GM21576 (cell line): ENCODE measurements around the gene XRCC3.

Source experiments
- ATAC-seq: cut with Tn5 transposase; IDR thresholded peaks from one replicate; pipeline ENCODE4 v1.9.1; 2021; ENCODE audit warnings: mild to moderate bottlenecking, moderate library complexity; ENCODE audit not compliant: unreplicated experiment

XRCC3 gene

DNA sequence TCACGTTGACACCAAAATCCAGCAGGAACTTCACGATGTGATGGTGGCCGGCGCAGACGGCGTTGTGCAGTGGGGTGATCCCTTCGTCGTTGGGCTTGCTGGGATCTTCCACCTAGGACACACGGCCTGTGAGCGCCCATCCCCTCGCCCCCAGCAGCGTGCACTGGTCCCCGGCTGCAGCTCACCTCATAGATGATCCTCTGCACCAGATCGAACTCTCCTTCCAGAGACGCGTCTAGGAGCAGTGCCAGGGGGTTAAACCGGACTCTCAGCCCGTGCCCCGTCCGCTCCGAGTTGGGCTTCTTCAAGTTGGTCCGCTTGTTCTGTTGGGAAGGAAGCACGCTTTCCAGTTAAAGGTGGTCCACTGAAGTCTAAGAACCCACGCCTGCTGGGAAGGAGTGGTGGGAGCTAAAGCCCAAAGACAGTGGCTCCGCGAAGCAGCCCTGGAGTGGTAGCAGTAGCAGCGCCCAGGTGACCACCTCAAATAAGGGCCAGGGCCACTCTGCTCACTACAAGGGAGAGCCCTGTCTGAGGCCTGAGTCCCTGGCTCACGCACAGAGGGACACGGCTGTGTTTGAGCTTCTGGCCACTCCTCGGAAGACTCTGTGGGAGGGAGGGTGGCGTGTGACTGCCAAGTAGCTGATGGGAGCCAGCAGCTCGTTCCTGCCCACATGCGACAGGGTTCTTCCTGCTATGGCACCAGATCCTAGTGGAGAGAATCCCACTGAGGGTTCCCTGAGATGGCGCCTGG is 23.6 kb upstream of the XRCC3 start:
- ATAC-seq, result no peak

DNA sequence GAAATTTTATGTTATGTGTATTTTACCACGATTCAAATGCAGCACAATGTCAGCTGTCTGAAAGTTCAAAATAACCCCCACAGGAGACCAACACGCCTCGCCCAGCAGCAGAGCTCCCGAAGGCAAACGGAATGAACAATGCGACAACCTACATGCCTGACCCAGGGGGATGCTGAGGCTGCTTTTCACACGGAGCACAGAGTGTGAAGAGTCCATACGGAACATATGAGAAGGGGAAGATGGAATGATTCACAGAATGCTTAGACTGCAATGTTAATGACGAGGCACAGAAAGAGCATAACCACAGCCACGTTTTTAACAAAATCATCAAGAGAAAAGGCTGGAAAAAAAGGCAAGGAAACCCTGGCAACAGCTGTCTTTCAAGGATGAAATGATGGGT is 22.9 kb upstream of the XRCC3 start:
- no peak for ATAC-seq

DNA sequence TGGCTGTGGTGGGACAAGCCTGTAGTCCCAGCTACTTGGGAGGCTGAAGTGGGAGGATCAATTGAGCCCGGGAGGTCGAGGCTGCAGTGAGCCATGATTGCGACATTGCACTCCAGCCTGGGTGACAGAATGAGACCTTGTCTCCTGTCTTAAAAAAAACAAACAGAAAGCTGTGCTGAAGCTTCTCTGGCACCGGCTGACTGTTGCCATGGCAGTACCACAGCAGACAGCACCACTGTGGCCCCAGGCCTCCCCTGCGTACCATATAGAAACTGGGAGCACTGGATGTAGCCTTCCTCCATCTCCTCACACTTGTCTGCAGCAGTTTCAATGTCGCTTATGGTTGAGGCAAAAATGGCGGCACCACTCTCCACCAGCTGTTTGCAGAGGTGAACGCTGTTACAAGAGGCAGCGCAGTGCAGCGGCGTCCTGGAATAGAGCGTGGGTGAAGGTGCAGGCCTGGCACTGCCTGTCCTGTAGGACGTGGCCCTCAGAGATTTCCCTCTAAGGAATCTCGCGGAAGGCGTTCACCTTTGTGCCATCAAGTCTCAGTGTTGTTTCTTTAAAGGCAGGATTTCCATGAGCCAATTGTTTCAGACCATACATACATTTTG is 22.3 kb upstream of the XRCC3 start:
- no peak for ATAC-seq

DNA sequence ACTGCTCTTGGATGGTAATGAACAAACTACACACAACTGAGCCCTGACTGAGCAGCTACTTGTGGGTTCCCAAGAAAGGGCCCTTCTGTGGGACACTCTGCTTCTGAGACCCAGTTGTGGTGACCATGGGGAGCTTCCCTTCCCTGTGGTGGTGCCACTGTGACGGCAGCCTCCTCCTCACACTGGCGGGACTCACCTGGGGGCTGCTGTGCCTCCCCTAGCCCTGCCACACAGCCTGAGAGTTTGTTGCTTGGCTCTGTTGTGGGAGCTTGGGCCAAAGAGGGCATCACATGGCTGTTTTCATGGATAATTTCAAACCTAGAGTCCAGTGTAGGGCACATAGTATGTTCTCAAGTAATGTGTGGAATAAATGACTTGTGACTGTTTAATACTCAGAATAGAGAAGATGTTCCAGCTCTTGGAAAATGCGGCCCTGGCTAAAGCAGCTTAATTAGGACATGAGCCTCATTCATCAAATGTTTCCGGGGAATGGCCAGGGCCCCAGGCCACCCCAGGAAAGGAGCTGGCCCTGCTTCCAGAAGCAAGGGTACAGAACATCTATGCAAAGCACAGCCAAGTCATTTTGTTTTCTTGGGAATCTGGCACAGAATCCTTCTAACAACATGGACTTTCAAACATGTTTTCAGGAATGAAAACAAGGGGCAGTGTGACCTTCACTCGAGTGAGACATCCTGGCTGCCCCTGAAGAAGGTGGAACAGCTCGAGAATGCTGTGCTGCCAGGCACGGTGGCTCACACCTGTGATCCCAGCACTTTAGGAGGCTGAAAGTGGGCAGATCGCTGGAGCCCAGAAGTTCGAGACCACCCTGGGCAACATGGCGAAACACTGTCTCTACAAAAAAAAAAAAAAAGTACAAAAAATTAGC is 21.5 kb upstream of the XRCC3 start:
- ATAC-seq, result no peak

DNA sequence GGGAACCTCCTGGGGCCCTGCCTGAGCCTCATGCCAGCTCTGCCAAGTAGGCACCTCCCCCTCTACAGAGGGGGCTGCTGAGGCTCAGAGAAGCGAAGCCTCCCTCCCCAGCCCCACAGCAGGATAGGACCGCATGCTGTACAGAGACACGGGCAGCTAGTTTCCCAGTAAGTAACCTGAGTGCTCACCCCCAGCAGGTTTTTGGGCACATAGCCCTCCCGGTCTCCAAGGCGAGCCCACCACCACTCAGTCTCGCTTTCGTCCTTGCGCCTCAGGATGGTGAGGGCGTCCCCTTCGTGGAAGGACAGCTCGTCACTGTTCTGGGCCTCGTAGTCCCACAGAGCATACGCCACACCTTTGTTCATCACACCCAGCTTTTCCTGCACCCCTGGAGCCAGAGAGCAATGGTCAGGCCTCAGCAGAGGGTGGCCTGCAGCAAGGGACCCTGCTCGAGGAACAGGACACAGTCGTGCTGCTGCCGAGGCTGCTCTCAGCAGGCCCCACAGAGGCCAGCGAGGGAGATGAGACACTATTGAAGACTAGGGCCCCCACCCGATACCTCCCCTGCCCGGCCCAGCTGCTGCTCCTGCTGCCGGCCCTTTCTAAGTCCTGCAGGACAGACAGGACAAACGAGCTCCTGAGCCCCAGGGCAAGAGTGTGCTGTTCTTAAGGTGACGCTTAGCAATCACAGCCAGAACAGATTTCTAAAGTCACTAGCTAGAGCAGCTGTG is 20.7 kb upstream of the XRCC3 start:
- no peak for ATAC-seq

DNA sequence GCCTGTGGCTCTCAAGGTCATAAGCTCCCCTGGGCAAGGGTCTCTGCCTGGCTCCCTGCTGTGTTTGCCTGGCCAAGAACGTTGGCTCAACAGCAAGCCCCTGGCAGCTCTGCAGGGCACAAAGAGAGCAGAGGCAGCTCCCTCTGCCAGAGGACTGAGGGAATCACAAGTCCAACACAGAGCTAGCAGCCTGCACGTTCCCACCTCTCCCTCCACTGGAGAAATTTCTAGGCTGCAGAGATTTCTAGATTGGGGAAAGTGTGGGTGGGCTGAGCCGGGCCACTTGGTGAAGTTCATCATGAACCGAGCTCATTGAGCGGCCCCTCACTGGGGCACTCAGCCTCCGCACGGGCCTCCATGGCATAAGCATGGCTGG is 20.2 kb upstream of the XRCC3 start:
- ATAC-seq, result no peak

DNA sequence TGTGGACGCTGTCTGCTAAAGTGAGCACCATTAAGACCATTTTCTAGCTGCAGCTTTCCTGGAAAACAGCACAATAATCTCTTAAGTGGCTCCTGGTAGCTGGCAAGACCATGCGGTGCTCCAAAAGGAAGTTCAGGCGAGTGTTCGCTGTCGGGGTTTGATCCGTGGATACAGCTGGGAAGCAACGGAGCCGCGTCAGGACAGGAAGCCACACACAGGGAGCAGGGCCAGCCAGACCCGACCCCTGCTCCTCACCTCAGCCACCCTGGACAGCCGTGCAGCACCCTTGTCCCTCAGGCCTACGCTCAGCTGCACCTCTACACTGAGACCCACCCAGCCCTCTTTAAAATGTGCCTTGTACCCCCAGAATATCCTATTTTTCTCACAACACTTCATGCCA is 19.8 kb upstream of the XRCC3 start:
- no peak for ATAC-seq

DNA sequence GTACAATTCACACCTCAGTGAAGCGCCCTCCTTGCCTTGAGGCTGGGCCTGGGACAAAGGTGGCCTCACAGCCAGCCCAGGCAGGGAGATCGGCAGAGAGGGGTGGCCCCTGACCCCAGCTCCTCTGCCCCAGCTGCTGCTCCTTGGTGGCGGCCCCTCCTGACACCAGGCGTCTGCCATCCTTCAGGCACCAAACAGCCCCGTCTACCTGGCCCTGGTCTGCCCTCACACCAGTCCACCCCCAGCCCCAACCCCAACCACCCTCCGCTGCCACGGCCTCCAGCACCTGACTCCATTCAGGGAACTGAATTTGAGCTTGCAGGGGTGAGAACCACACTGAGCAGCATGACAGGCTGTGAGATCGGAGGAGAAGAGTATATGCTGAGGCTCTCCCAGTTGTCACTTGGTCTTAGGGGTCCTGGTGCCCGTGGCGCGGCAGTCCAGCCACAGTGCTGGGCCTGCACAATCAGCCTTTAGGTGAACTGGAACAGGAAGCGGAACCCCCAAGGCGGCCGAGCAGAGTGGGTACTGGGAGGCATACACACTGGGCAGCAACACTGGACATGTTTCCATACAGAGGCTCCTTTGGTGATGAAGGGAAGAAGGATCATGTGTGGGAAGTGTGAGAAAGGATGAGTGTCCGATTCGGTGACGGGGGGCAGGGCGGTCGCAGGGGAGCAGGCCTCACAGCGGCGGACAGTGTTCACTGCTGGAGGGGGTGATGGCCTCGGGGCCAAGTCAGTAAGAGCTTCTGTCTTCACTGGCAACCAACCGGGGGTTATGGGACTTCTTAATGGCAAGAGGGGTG is 19.0 kb upstream of the XRCC3 start:
- no peak for ATAC-seq

DNA sequence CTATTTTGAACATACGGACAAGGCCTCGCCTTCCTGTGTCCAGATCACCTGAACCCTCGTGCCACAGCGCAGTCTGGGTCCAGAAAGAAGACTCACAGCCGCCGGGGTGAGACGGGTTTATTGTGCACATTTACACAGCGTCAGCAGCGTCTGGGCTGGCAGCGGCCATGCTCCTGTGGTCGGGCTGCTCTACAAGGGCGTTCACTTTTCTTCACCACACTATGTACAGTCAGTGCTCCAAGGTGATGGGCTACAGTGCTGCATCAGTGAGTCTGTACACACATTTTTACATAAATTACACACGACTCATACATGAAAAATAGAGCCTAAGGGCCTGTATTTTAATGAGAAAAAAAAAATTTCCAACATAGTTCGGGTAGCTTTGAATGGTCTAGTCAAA is 18.4 kb upstream of the XRCC3 start:
- ATAC-seq, result no peak

DNA sequence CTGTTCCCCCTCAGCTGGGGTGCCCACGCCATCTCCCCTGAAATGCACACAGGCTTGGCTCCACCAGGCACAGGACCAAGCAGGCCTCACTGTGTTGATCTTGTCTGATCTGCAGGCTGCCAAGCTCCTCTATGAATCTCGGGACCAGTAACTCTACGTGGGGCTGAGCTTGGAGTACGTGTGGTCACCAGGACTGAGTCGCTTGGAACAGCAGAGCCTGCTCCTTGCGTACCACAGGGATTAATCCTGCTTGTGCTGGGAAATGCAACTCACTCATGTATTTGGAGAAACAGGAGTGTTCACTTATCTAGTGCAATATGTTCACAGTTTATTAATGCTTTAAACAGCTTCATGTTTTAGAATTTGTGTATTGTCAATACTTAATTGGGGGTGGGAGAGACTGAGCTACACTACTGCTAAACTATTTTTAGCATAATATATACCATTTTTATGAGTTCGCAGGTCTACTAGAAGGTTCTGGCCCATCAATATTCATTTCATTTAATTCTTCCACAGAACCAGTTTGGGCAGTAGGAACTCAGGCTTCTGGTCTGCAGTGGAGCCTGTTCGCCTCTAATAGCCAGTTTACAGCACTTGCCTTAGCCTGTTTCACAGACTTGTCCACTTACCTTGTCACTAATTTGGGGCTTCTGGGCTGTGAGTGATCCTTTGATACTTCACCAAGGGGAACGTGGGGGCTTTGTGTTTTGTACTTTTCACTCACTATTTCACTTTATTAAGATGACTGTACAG is 17.8 kb upstream of the XRCC3 start:
- ATAC-seq, result no peak

DNA sequence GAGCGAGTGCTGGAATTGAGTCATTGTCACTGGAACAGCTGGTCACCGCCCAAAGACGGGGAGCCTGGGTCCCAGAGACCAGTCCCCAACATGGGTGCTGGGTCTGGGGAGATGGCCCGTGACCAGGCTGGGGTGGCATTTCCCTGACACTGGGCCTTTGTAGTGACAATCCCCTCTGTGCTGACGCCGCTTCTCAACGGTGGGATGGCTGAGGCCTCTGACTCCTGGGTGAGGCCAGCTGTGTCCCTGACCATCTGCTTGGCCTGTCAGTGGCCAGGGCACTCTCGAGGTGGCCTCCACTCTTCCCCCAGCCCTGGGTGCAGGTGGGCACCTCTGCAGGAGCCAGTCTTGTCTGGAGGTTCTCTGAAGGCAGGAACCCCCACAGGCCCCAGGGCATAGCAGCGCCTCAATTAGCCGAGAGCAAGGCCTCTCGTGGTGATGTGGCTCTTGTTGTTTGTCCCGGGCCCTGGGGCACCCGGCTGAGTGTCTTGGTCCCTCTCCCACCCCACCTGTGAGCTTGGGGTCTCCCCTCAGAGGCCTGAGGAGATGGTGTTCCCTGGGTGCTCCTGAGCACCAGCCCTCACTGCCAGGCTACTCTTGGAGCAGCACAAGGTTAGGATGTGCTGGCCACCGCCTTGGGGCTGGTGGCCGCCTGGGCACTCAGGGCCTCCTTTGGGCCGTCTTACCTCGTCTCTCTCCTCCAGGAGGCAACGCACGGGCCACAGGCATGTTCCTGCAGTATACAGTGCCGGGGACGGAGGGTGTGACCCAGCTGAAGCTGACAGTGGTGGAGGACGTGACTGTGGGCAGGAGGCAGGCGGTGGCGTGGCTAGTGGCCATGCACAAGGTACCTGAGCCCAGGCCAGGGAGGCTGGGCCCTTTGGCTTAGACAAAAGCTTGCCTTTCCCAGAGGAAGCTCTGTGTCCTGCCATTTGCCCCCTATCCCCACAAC is 16.9 kb upstream of the XRCC3 start:
- no peak for ATAC-seq

DNA sequence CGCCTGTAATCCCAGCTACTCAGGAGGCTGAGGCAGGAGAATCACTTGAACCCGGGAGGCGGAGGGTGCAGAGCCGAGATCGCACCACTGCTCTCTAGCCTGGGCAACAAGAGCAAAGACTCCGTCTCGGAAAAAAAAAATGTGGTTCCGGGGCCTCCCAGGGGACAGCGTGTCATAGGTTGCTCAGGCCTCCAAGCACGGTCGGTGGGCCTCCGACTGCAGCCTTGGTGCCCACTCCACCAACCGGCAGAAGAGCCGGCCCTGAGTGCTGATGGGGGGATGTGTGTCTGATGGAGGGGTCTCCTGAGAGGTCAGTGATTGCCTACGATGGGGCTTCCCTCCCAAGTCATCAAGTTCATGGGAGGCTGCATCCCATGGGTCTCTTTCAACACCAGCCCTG is 16.2 kb upstream of the XRCC3 start:
- no peak for ATAC-seq

DNA sequence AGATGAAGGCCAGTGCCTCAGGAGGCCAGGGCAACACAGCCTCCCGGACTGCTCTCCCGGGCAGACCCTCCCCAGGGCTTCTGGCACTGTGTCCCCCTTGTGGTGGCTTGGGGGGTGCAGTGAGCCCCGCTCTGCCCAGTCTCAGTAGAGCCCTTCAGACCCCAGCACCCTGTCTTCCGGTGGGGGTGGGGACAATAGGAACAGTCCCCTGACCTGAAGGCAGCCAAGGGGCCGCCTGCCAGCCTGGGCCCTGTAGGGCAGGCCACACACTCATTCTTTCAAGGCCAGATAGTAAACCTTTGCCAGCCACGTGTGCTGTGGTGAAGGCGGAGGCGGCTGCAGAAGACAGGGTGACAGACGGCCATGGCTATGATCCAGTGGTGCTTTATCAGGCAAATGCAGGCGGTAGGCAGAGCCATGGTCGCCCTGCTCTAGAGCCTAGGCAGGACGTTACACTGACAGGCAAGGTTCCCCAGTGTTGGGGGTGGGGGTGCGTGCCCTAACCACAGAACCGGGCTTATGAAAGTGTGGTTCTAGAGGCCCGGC is 15.3 kb upstream of the XRCC3 start:
- no peak for ATAC-seq

DNA sequence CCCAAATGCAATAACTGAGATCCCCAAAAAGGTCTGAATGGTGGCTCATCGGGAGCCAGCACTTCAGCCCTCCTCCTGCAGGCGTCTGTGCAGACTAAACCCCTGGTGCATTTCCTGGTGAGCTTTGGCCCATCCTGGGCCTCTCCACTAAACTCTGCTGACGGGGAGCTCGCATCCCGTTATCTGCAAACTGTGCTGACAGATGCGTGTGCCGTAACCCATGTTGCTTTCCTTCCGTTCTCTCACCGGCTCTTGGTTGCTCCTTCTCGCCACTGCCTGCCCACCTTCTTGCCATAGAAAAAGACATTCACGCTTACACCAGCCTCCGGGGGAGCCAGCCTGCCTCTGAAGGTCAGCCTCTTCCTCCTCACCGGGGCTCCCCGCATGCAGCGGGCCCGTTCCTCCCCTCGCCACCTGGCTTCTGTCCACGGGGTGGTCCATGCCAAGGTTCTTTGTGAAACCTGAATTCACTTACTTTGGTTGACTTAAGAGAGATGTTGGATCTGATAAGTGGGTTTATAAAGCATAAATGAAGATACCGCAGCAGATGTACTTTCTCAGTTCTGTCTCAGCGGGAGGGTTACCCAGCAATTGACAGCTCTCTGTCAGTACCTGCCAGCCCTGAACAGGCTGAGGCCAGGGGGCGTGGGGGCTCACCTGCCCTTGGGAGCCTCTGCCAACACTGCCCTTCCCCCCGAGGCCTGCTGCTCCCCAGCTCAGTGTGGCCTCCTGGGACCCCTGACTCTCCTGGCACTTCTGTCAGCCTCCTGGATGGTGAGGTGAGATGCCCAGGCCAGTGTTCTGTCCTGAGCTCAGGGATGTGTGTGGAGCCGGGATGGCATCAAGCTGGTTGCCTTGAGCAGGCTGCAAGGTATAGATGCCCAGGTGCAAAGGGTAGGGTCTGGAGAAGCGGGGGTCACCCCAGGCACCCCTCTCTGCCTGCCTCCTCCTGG is 14.5 kb upstream of the XRCC3 start:
- no peak for ATAC-seq

DNA sequence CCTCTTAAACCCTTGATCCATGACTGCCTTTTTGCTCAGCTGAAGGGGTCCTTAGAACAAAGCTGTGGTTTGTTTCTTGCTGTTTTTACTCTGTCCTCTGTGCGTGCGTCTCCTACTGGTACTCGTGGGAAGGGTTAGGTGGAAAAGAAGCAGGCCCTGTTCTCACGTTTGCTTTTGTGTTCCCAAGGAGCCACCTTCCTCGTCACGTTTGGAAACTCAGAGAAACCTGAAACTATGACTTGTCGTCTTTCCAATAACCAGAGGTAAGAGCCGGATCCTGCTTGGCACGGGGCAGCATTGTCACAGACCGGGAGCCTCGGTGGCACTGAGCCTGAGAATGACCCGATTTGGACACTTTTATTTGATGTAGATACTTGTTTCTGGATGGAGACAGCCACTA is 13.5 kb upstream of the XRCC3 start:
- no peak for ATAC-seq

DNA sequence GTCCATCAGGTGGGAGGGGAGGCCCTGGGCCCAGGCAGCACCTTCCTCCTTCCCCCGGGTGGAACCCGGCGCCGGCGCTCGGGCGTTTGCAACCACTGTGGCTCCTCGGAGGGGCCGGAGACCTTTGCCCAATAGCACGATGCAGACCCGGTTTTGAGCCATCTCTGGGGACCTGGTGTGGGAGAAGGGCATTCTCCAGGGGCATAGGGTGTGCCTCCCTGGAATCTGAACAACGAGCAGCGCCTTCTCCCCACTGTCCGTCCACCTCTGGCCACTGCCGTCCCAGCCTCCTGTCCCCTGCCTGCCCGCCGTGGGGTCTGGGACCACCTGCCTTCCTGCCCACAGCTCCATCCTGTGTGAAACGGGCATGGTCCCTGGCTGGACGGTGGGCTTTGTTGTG is 12.9 kb upstream of the XRCC3 start:
- ATAC-seq, result no peak

DNA sequence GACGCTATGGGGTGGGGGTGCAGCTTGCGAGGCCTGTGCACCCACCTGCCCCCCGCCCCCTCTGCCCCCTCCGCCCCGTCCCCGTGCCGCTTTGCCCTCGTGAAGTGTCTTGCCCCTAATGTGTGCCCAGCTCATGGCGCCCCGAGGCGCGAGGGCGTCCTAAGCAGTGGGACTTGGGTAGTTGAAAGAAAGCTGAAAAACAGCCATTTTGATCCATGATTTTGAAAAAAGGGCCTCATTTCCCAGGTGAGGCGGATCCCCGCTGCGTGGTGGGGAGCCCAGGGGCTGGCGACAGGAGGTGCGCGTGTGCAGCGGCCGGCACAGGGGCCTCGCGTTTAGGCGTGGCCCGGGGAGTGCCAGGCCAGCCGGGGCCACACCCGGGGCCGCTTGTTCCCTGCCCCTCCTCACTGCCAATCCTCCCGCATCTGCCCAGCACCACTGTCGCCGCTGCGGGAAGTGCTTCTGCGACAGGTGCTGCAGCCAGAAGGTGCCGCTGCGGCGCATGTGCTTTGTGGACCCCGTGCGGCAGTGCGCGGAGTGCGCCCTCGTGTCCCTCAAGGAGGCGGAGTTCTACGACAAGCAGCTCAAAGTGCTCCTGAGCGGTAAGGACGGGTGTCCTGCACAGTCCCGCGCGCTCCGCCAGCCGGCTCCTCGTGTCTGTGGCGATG is 12.2 kb upstream of the XRCC3 start:
- no peak for ATAC-seq
